Psoas muscle (tissue), 8 donors: ENCODE measurements around the gene CIAO1. TPM values are rescaled to one million over a fixed set of nuclear protein-coding genes. Genes with fewer than 3 reads are reported as not detected.

Experiments used
- ATAC-seq, 4 donors: fragments of 200-7000 bp; cut with Tn5 transposase; one replicate each; pipeline ENCODE4 v1.9.1; 2020; ENCODE audit warnings: moderate library complexity in 3 of 4, mild to moderate bottlenecking in 2 of 4
- DNase-seq, 2 donors: peaks; one replicate each; pipeline ENCODE4 v3.0.0-alpha.2; 2020
- H3K27ac ChIP-seq: fragments of 200-600 bp; one replicate; pipeline ENCODE4 v1.8.0; 2022
- H3K27me3 ChIP-seq, 3 donors: fragments of 200-600 bp in 1 of 3; one replicate each; pipeline versions ENCODE4 v1.6.1 to v1.8.0; 2013 to 2022; ENCODE audit warnings: low read length in 2 of 3, mild to moderate bottlenecking in 2 of 3, moderate library complexity in 1 of 3; ENCODE audit not compliant: insufficient read depth in 3 of 3
- H3K36me3 ChIP-seq, 2 donors: fragments of 200-600 bp in 1 of 2; one replicate each; pipeline versions ENCODE4 v1.6.1 to v1.8.0; 2013 to 2022; ENCODE audit warnings: low read depth in 1 of 2, mild to moderate bottlenecking in 1 of 2, moderate library complexity in 1 of 2; ENCODE audit not compliant: insufficient read depth in 1 of 2
- H3K4me1 ChIP-seq: fragments of 200-600 bp; one replicate; pipeline ENCODE4 v1.8.0; 2022
- H3K4me3 ChIP-seq: fragments of 200-600 bp; one replicate; pipeline ENCODE4 v1.8.0; 2022; ENCODE audit warnings: mild to moderate bottlenecking
- H3K9me3 ChIP-seq: fragments of 200-600 bp; one replicate; pipeline ENCODE4 v1.8.0; 2022
- WGBS, 3 donors: extraction: QIAGEN DNeasy Blood & Tissue Kit; methylation state at CpG; one replicate each; pipeline versions ENCODE4 v1.1.6 to v1.1.7; 2013; 5-methylcytosine and 5-hydroxymethylcytosine counted together
- intact Hi-C, 2 donors: fragments of 100-400 bp; cut with DNase I; formaldehyde crosslinking; loops; one replicate each; pipeline versions ENCODE4 v1.11.0 to v1.14.2; 2022
- polyA plus RNA-seq, 3 donors: library from polyadenylated mRNA; stranded (reverse); fragments of 200-250 nt; gene quantifications; one replicate each; pipeline ENCODE4 v1.2.3, GENCODE V29; 2013
- total RNA-seq, 4 donors: library from RNA; stranded (reverse); fragmentation: NEBNext Ultra II Directional in 2 of 4; extraction: Animal tissue kit (Norgen Biotek cat#: 25700) in 2 of 4; gene quantifications; one replicate each; pipeline versions ENCODE4 v1.2.1 to v1.2.4, GENCODE V29; 2021 to 2023
- TF ChIP-seq, protein P1 (sequence below): fragments of 200-600 bp; IDR thresholded peaks from one replicate; pipeline ENCODE4 v1.8.0; 2022; ENCODE audit warnings: antibody characterized with exemption
- donor health status: healthy with polysubstance abuse.
- donor health status: DM: no; HTN: no; CAD: no; lungs with moderate emphysema.
- donor health status: Bipolar disorder and iron deficiency.
- donor health status: healthy.
- donor health status: DM: yes; HTN: yes; CAD: no.
- donor health status: DM: no; HTN: no; CAD: no.
- donor health status: DM: no; HTN: no; CAD: no.
- donor health status: DM: yes; HTN: yes; CAD: no.

The CIAO1 gene
- total and polyA plus RNA-seq, 7 donors = 36.8 to 91.6 (median 57.3) TPM

DNA sequence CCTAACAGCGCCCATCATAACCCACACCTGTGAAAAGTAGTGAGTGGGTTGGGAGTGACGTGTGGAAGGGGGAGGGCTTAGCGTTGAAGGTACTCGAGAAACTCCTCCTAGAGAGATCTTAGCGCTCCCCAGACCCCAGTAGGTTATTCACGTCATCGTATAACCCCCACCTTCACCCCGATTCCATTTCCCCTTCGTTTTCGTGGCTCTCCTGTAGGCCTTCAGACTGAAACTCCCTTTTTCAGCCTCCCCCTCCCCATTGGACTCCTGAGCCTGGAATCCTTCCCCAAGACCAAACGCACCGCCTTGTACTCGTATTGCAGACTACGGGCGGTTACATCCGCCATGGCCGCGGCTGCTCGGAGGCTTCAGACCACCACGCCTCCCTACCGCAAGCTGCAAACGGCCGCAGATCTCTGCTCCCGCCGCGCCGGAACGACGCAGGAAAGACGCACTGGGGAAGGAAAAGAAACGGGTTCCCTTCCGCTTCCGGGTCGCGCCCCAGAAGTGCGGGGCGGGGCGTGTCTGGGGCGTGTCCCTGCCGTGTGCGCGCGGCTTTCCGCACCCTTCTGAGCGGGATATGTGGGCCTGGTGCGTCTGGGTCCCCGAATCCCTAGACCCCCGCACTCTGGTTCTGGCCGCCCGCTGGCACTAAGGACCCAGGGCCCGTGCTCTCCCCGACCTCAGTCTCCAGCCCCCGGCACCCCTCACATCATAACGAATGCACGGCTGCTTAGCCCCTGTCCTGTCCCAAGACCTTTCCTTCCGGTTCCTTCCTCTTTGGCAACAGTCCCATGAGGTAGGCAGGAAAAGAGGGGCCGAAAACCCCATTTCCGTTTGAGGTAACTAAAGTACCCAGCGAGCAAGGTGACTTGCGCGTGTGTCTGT, 39.3 kb downstream of the CIAO1 start, which contains the start of gene SNRNP200:
SNRNP200 (minus strand) TSS at position 456 of the 888 bp plus-strand sequence; CDS start at position 347, 109 bp downstream.
- peak; percentile 99 to 100 (median 100) for ATAC-seq
- Histone ChIP-seq H3K27ac (peak within 1 kb of the TSS; percentile 88), H3K9me3 (no peaks in the 10 kb centered on the region), H3K36me3 (peaks cover 4 to 44% of the 10 kb centered on the region in 2 donors), H3K4me3 (peak within 1 kb of the TSS; percentile 91), H3K27me3 (no peaks in the 10 kb centered on the region), H3K4me1 (peaks cover 22% of the 10 kb centered on the region)
- TF ChIP-seq, protein P1, sequence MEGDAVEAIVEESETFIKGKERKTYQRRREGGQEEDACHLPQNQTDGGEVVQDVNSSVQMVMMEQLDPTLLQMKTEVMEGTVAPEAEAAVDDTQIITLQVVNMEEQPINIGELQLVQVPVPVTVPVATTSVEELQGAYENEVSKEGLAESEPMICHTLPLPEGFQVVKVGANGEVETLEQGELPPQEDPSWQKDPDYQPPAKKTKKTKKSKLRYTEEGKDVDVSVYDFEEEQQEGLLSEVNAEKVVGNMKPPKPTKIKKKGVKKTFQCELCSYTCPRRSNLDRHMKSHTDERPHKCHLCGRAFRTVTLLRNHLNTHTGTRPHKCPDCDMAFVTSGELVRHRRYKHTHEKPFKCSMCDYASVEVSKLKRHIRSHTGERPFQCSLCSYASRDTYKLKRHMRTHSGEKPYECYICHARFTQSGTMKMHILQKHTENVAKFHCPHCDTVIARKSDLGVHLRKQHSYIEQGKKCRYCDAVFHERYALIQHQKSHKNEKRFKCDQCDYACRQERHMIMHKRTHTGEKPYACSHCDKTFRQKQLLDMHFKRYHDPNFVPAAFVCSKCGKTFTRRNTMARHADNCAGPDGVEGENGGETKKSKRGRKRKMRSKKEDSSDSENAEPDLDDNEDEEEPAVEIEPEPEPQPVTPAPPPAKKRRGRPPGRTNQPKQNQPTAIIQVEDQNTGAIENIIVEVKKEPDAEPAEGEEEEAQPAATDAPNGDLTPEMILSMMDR = no peak
- DNase-seq = peak; percentile 89 to 94
- intact Hi-C loops = loop anchor here (2.0 kb wide), 2 partner anchors 39 to 203 kb away; partner anchors contain the start of gene CIAO1 (in 1 of the 2)
- WGBS, 3 donors = 0 to 1% (median 0%) methylated on average over 55 to 61 of the region's 61 CpGs

DNA sequence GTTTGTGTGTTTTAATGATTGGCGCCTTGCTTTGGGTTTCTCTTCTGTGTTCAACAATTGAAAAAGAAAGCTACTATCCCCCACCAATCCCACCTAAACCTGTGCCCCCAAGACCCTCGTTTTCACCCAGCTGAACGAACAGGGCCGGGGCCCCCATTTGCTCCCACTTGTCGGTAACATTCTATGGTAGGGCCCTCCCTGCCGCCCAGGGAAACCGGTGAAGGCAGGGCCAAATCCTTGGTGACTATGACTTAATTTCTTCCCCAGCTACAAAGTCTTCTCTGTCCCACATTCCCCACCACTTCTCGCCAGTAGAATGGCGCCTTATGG, 39.9 kb downstream of the CIAO1 start:
- no peaks in the 10 kb centered on the region for H3K27me3 ChIP-seq
- peak in 2 of 4 donors; percentile 3 to 5 for ATAC-seq
- DNase-seq = no peak
- peak overlapping the region; percentile 91 for H3K4me3 ChIP-seq
- intact Hi-C loops = loop anchor here (2.0 kb wide), 2 partner anchors 39 to 203 kb away; partner anchors contain the start of gene CIAO1 (in 1 of the 2)
- TF ChIP-seq, protein P1 = no peak
- H3K4me1 ChIP-seq = peaks cover 22% of the 10 kb centered on the region
- peak overlapping the region; percentile 88 for H3K27ac ChIP-seq
- peaks cover 2 to 38% of the 10 kb centered on the region in 2 donors for H3K36me3 ChIP-seq
- H3K9me3 ChIP-seq = no peaks in the 10 kb centered on the region
- 16 to 21% (median 19%) methylated on average over 9 of the region's 9 CpGs for WGBS, 3 donors

DNA sequence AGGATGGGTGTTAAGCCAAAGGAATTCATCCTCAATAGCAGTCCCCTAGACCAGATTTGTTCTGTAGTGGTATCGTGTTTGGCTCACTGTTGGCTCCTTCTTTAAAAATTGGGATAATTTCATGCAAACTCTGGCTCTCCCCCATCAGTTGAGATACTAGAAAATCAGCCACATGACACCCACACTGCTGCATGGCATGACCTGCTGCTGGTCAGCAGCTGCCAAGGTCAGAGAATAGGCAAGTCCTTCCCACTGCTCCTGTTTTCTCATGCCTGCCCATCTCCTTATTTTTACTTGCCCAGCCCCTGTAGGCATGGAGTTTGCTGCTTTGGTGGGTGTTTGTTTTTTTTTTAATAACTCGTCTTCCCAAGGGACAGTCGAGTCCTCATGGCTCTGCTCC, 40.3 kb downstream of the CIAO1 start:
- intact Hi-C loops = no loop called here
- ATAC-seq (no peak), DNase-seq (no peak)
- TF ChIP-seq, protein P1 = no peak
- H3K27ac ChIP-seq = peak overlapping the region; percentile 88
- H3K4me3 ChIP-seq = peak overlapping the region; percentile 91
- no peaks in the 10 kb centered on the region for H3K27me3 ChIP-seq
- peaks cover 22% of the 10 kb centered on the region for H3K4me1 ChIP-seq
- peaks cover 0 to 34% of the 10 kb centered on the region in 2 donors for H3K36me3 ChIP-seq
- WGBS, 3 donors = 75 to 80% (median 77%) methylated on average over 3 of the region's 3 CpGs
- H3K9me3 ChIP-seq = no peaks in the 10 kb centered on the region

DNA sequence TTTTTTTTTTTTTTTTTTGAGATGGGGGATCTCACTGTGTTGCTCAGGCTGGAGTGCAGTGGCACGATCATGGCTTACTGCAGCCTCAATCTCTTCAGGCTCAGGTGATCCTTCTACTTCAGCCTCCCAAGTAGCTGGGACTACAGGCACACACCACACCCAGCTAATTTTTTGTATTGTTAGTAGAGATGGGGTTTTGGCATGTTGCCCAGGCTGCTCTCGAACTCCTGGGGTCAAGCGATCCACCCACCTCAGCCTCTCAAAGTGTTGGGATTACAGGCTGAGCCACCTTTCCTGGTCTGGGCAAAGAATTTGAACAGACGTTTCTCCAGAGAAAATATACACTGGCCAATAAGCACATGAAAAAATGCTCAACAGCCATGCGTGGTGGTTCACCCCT, 42.2 kb downstream of the CIAO1 start:
- 66 to 80% (median 78%) methylated on average over 5 of the region's 5 CpGs for WGBS, 3 donors
- no peak overlapping the region for H3K4me3 ChIP-seq
- no peak overlapping the region for H3K27ac ChIP-seq
- no peaks in the 10 kb centered on the region for H3K9me3 ChIP-seq
- peaks cover 22% of the 10 kb centered on the region for H3K4me1 ChIP-seq
- DNase-seq (no peak), ATAC-seq (no peak)
- intact Hi-C loops = no loop called here
- H3K36me3 ChIP-seq = peaks cover 0 to 15% of the 10 kb centered on the region in 2 donors
- H3K27me3 ChIP-seq = no peaks in the 10 kb centered on the region
- TF ChIP-seq, protein P1 = no peak
